CD4-positive, alpha-beta memory T cell (primary cell): ENCODE results near the gene EFCC1. TPM values are rescaled to one million over a fixed set of nuclear protein-coding genes. Genes with fewer than 3 reads are reported as not detected.
A peak's percentile ranks its signal among the peaks of the same experiment; 100 is the strongest.

Source experiments
- CTCF ChIA-PET: fragments of 350-600 bp; sonication (Branson Sonifier 250); formaldehyde crosslinking; loops from one replicate; lab custom pipeline; 2021; ENCODE audit warnings: inconsistent platforms; ENCODE audit not compliant: partially characterized antibody; lab: Charles Lee
- POLR2A ChIA-PET: fragments of 350-600 bp; sonication (Branson Sonifier 250); formaldehyde crosslinking; loops from one replicate; lab custom pipeline; 2021; ENCODE audit not compliant: partially characterized antibody; lab: Charles Lee
- DNase-seq, 5 donors: peaks; one replicate each; pipeline versions ENCODE4 v3.0.0 to v3.0.0-alpha.2; 2020 to 2022; ENCODE audit warnings: mixed read lengths in 1 of 5
- H3K27ac ChIP-seq: one replicate; pipeline ENCODE4 v1.7.0; 2013; ENCODE audit warnings: low read depth, low read length
- H3K27me3 ChIP-seq: 2 replicates; pipeline ENCODE4 v1.7.0; 2013; ENCODE audit warnings: mild to moderate bottlenecking, low read length, moderate library complexity; ENCODE audit not compliant: insufficient read depth
- H3K36me3 ChIP-seq: 2 replicates; pipeline ENCODE4 v1.7.0; 2013; ENCODE audit warnings: mild to moderate bottlenecking, low read length, moderate library complexity; ENCODE audit not compliant: insufficient read depth
- H3K4me1 ChIP-seq: 2 replicates; pipeline ENCODE4 v1.7.0; 2013; ENCODE audit warnings: mild to moderate bottlenecking, low read length, moderate library complexity; ENCODE audit not compliant: insufficient read depth
- H3K4me3 ChIP-seq, 2 donors: one replicate each; pipeline ENCODE4 v1.7.0; 2013; ENCODE audit warnings: low read length in 2 of 2, mild to moderate bottlenecking in 1 of 2
- H3K9me3 ChIP-seq, 2 donors: one replicate each; pipeline ENCODE4 v1.7.0; 2013; ENCODE audit warnings: low read length in 2 of 2, control low read depth in 1 of 2; ENCODE audit not compliant: control insufficient read depth in 1 of 2
- H3K27ac Mint-ChIP-seq, 7 donors: one replicate each; pipeline ENCODE4 v1.8.0; 2020 to 2021; ENCODE audit warnings: mixed read lengths in 7 of 7, mild to moderate bottlenecking in 6 of 7, inconsistent platforms in 3 of 7, moderate library complexity in 3 of 7
- H3K27me3 Mint-ChIP-seq, 2 donors: one replicate each; pipeline ENCODE4 v1.8.0; 2020 to 2021; ENCODE audit warnings: mixed read lengths in 2 of 2
- H3K36me3 Mint-ChIP-seq, 2 donors: one replicate each; pipeline ENCODE4 v1.8.0; 2020 to 2021; ENCODE audit warnings: mixed read lengths in 2 of 2, inconsistent platforms in 1 of 2, mild to moderate bottlenecking in 1 of 2
- H3K4me1 Mint-ChIP-seq, 4 donors: one replicate each; pipeline ENCODE4 v1.8.0; 2020 to 2021; ENCODE audit warnings: mixed read lengths in 4 of 4, mild to moderate bottlenecking in 1 of 4
- H3K4me3 Mint-ChIP-seq, 8 donors: one replicate each; pipeline ENCODE4 v1.8.0; 2020 to 2021; ENCODE audit warnings: mixed read lengths in 8 of 8, mild to moderate bottlenecking in 7 of 8, moderate library complexity in 6 of 8, inconsistent platforms in 3 of 8
- H3K9me3 Mint-ChIP-seq, 8 donors: one replicate each; pipeline ENCODE4 v1.8.0; 2020 to 2021; ENCODE audit warnings: mixed read lengths in 8 of 8, mild to moderate bottlenecking in 5 of 8, inconsistent platforms in 3 of 8, moderate library complexity in 1 of 8
- intact Hi-C: fragments of 100-400 bp; cut with micrococcal nuclease; formaldehyde crosslinking; loops from one replicate; pipeline ENCODE4 v1.15.1; 2023
- polyA plus RNA-seq, 2 donors: library from polyadenylated mRNA; unstranded; fragments of 300-500 nt; fragmentation: Illumina TruSeq; gene quantifications; one replicate each; pipeline ENCODE4 v1.2.3, GENCODE V29; 2021
- total RNA-seq, 2 experiments: library from RNA; stranded (reverse); gene quantifications; one replicate each; pipeline ENCODE4 v1.2.3, GENCODE V29; 2021

The EFCC1 gene
- total and polyA plus RNA-seq, 4 experiments from 2014 or later: not detected

- H3K27ac ChIP-seq: no peak overlapping the region
- Mint-ChIP-seq H3K36me3 (no peaks in the 10 kb centered on the region), H3K4me3 (peak overlapping the region in 1 of 8 donors; percentile 9), H3K4me1 (peaks cover 28 to 49% (median 39%) of the 10 kb centered on the region in 4 donors), H3K27ac (peak overlapping the region; percentile 60 to 86 (median 80)), H3K9me3 (no peaks in the 10 kb centered on the region), H3K27me3 (no peaks in the 10 kb centered on the region)
- H3K4me3 ChIP-seq: no peak overlapping the region
- ChIA-PET POLR2A (interaction anchor here (1.3 to 7.7 kb wide), 4 partner anchors 9 to 18 kb away, joined by 3 to 150 read pairs (median 57); partner anchors contain the start of gene EFCC1), CTCF (interaction anchor here (1.0 to 6.5 kb wide), 5 partner anchors 8 to 234 kb away, joined by 6 to 148 read pairs (median 19); partner anchors contain the start of gene COPG1)
- intact Hi-C loops: no loop called here
- H3K36me3 ChIP-seq: no peaks in the 10 kb centered on the region
- peaks cover 36% of the 10 kb centered on the region for H3K4me1 ChIP-seq
- no peaks in the 10 kb centered on the region for H3K9me3 ChIP-seq
- DNase-seq: no peak
- no peaks in the 10 kb centered on the region for H3K27me3 ChIP-seq
Observed at GRCh38 chr3:129013491-129013891, 12.4 kb downstream of the EFCC1 start.

- H3K9me3 Mint-ChIP-seq: no peaks in the 10 kb centered on the region
- H3K36me3 Mint-ChIP-seq: no peaks in the 10 kb centered on the region
- peak overlapping the region; percentile 65 to 99 (median 93) for H3K27ac Mint-ChIP-seq
- no peaks in the 10 kb centered on the region for H3K36me3 ChIP-seq
- H3K4me3 ChIP-seq: no peak overlapping the region
- POLR2A ChIA-PET: interaction anchor here (1.6 to 7.7 kb wide), 6 partner anchors 9 to 301 kb away, joined by 4 to 150 read pairs (median 51); partner anchors contain the start of gene RAB43
- peaks cover 36% of the 10 kb centered on the region for H3K4me1 ChIP-seq
- H3K27me3 Mint-ChIP-seq: no peaks in the 10 kb centered on the region
- H3K4me1 Mint-ChIP-seq: peaks cover 32 to 54% (median 44%) of the 10 kb centered on the region in 4 donors
- peak overlapping the region in 1 of 8 donors; percentile 54 for H3K4me3 Mint-ChIP-seq
- no peak for DNase-seq
- H3K27me3 ChIP-seq: no peaks in the 10 kb centered on the region
- no peak overlapping the region for H3K27ac ChIP-seq
- intact Hi-C loops: no loop called here
- CTCF ChIA-PET: interaction anchor here (2.9 to 6.5 kb wide), 8 partner anchors 9 to 233 kb away, joined by 18 to 191 read pairs (median 59); partner anchors contain the start of genes CFAP92 and COPG1
- no peaks in the 10 kb centered on the region for H3K9me3 ChIP-seq
Observed at GRCh38 chr3:129014148-129014547, 13.0 kb downstream of the EFCC1 start.

GRCh38 chr3:129014793-129015345 is 13.8 kb downstream of the EFCC1 start:
- ChIA-PET POLR2A (interaction anchor here (1.0 to 7.7 kb wide), 12 partner anchors 10 to 579 kb away, joined by 3 to 150 read pairs (median 25); partner anchors contain the start of genes ACAD9, CFAP92, CNBP and COPG1), CTCF (interaction anchor here (1.2 to 6.5 kb wide), 10 partner anchors 9 to 232 kb away, joined by 3 to 191 read pairs (median 58); partner anchors contain the start of genes CFAP92 and COPG1)
- intact Hi-C loops: no loop called here
- no peaks in the 10 kb centered on the region for H3K27me3 ChIP-seq
- no peaks in the 10 kb centered on the region for H3K36me3 ChIP-seq
- Mint-ChIP-seq H3K36me3 (no peaks in the 10 kb centered on the region), H3K27ac (peak overlapping the region; percentile 85 to 99 (median 94)), H3K9me3 (no peaks in the 10 kb centered on the region), H3K27me3 (no peaks in the 10 kb centered on the region), H3K4me3 (peak overlapping the region in 7 of 8 donors; percentile 31 to 89 (median 42)), H3K4me1 (peaks cover 32 to 54% (median 44%) of the 10 kb centered on the region in 4 donors)
- peak overlapping the region; percentile 64 for H3K27ac ChIP-seq
- H3K4me1 ChIP-seq: peaks cover 36% of the 10 kb centered on the region
- H3K4me3 ChIP-seq: no peak overlapping the region
- no peaks in the 10 kb centered on the region for H3K9me3 ChIP-seq
- DNase-seq: no peak

- peak; percentile 44 to 67 (median 48) for DNase-seq
- Histone ChIP-seq H3K27me3 (no peaks in the 10 kb centered on the region), H3K36me3 (no peaks in the 10 kb centered on the region), H3K27ac (peak overlapping the region; percentile 64), H3K4me1 (peaks cover 36% of the 10 kb centered on the region), H3K9me3 (no peaks in the 10 kb centered on the region), H3K4me3 (peak overlapping the region; percentile 41 to 54)
- peaks cover 32 to 54% (median 44%) of the 10 kb centered on the region in 4 donors for H3K4me1 Mint-ChIP-seq
- ChIA-PET POLR2A (interaction anchor here (0.5 to 7.7 kb wide), 25 partner anchors 11 to 578 kb away, joined by 3 to 150 read pairs (median 8); partner anchors contain the start of genes ACAD9, CFAP92, CNBP and COPG1), CTCF (interaction anchor here (1.0 to 6.5 kb wide), 26 partner anchors 10 to 398 kb away, joined by 3 to 191 read pairs (median 6); partner anchors contain the start of genes CFAP92, COPG1 and RAB43)
- no peaks in the 10 kb centered on the region for H3K9me3 Mint-ChIP-seq
- peak overlapping the region; percentile 54 to 89 (median 83) for H3K4me3 Mint-ChIP-seq
- no peaks in the 10 kb centered on the region for H3K27me3 Mint-ChIP-seq
- intact Hi-C loops: loop anchor here (1.0 kb wide), 4 partner anchors 11 to 45 kb away; partner anchors contain the start of gene CFAP92
- H3K27ac Mint-ChIP-seq: peak overlapping the region; percentile 85 to 99 (median 94)
- no peaks in the 10 kb centered on the region for H3K36me3 Mint-ChIP-seq
Observed at GRCh38 chr3:129015388-129016105, 14.4 kb downstream of the EFCC1 start.

GRCh38 chr3:129016356-129016719 is 15.2 kb downstream of the EFCC1 start:
- Histone ChIP-seq H3K27me3 (no peaks in the 10 kb centered on the region), H3K4me1 (peaks cover 36% of the 10 kb centered on the region), H3K4me3 (peak overlapping the region; percentile 41 to 54), H3K9me3 (no peaks in the 10 kb centered on the region), H3K27ac (peak overlapping the region; percentile 64), H3K36me3 (no peaks in the 10 kb centered on the region)
- H3K27ac Mint-ChIP-seq: peak overlapping the region; percentile 85 to 99 (median 94)
- ChIA-PET CTCF (interaction anchor here (0.6 to 6.5 kb wide), 33 partner anchors 10 to 399 kb away, joined by 3 to 191 read pairs (median 5); partner anchors contain the start of genes CFAP92, COPG1 and RAB43), POLR2A (interaction anchor here (0.5 to 7.7 kb wide), 28 partner anchors 10 to 424 kb away, joined by 3 to 150 read pairs (median 8); partner anchors contain the start of genes ACAD9, CFAP92, CNBP and COPG1)
- peak; percentile 54 to 74 (median 59) for DNase-seq
- H3K4me3 Mint-ChIP-seq: peak overlapping the region; percentile 54 to 89 (median 83)
- peaks cover 32 to 54% (median 44%) of the 10 kb centered on the region in 4 donors for H3K4me1 Mint-ChIP-seq
- no peaks in the 10 kb centered on the region for H3K9me3 Mint-ChIP-seq
- intact Hi-C loops: loop anchor here (1.0 kb wide), 4 partner anchors 11 to 46 kb away; partner anchors contain the start of gene CFAP92
- H3K27me3 Mint-ChIP-seq: no peaks in the 10 kb centered on the region
- no peaks in the 10 kb centered on the region for H3K36me3 Mint-ChIP-seq

- intact Hi-C loops: loop anchor here (1.0 kb wide), 4 partner anchors 10 to 47 kb away; partner anchors contain the start of gene CFAP92
- no peaks in the 10 kb centered on the region for H3K36me3 ChIP-seq
- Mint-ChIP-seq H3K4me3 (peak overlapping the region in 6 of 8 donors; percentile 57 to 89 (median 83)), H3K36me3 (no peaks in the 10 kb centered on the region), H3K27me3 (no peaks in the 10 kb centered on the region), H3K4me1 (peaks cover 32 to 58% (median 44%) of the 10 kb centered on the region in 4 donors), H3K27ac (peak overlapping the region; percentile 85 to 99 (median 94)), H3K9me3 (no peaks in the 10 kb centered on the region)
- peak overlapping the region in 1 of 2 donors; percentile 41 for H3K4me3 ChIP-seq
- H3K4me1 ChIP-seq: peaks cover 36% of the 10 kb centered on the region
- CTCF ChIA-PET: interaction anchor here (0.6 to 6.5 kb wide), 33 partner anchors 9 to 400 kb away, joined by 3 to 191 read pairs (median 5); partner anchors contain the start of genes CFAP92, COPG1 and RAB43
- no peaks in the 10 kb centered on the region for H3K9me3 ChIP-seq
- peak; percentile 52 to 80 (median 72) for DNase-seq
- peak overlapping the region; percentile 64 for H3K27ac ChIP-seq
- no peaks in the 10 kb centered on the region for H3K27me3 ChIP-seq
- POLR2A ChIA-PET: interaction anchor here (0.9 to 7.7 kb wide), 26 partner anchors 8 to 423 kb away, joined by 3 to 150 read pairs (median 8); partner anchors contain the start of genes ACAD9, CFAP92, CNBP and COPG1
Observed at GRCh38 chr3:129016720-129017483, 15.8 kb downstream of the EFCC1 start.
